Pulmonary artery endothelial cell (primary cell): ENCODE measurements around the gene RGP1. TPM values are rescaled to one million over a fixed set of nuclear protein-coding genes. Genes with fewer than 3 reads are reported as not detected.

ENCODE experiments used
- DNase-seq: peaks from one replicate; pipeline ENCODE4 v3.0.0-alpha.2; 2011; ENCODE audit warnings: low read depth, low spot score
- total RNA-seq: library from RNA; depleted of rRNA; stranded (reverse); fragments of >200 nt; gene quantifications from 2 replicates; pipeline ENCODE4 v1.2.3, GENCODE V29; 2014

RGP1 gene
- total RNA-seq = 11.9 and 13.2 TPM in 2 replicates

DNA sequence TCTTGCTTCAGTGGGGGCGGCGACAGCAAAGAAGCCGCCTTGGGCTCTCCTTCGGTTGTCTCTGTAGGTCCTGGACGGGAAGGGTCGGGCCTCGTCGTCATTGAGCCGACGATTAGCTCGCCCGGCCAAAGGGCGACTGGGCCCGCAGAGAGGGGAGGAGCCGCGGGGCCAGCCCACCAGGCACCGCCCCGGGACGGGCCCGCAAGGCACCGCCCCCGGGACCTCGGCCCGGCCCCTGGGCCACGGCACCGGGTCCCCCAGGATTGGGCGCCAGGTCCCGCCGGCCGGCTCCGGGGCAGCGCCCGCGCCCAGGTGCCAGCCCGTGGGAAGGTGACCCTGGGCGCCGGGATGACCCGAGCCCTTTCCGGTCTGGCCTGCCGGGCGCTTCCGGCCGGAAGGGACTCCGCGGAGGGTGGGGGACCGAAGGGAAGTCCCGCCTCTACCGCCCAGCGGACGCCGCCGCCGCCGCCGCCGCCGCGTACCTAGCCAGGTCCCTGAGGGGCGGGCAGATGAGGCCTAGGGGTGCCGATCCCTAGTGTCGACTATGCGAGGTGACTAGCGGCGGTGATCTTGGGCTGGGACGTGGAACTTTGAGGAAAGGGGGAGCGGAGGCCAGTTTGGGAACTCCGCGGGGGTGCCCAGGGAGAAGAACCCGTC, at the start of gene RGP1, which contains the start of gene GBA2:
TSS of gene RGP1 (plus strand) at position 430 of the 657 bp plus-strand sequence. CDS start 469 bp downstream, outside the sequence.
TSS of gene GBA2 (minus strand) at position 371 of the 657 bp plus-strand sequence. CDS start 524 bp downstream, outside the sequence.
- no peak for DNase-seq

DNA sequence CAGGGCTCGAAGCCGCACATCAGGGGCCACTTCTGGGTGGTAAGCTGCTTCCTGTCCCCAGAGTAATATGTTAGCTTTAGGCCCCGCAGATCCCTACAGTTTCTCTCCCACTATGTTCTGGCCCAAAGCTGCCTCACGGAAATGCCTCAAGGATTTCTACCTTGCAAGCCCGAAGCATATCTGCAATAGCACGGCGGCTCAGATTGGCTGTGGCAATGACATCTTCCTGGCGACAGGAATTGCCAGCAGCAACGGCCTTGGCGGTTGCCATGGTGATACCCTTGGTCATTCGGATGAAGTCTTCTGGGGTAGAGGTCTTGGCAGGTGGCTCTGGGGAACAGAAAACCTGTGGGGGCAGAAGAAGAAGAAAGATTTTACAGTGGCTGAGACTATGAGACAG, 49.1 kb upstream of the RGP1 start:
- DNase-seq = no peak

DNA sequence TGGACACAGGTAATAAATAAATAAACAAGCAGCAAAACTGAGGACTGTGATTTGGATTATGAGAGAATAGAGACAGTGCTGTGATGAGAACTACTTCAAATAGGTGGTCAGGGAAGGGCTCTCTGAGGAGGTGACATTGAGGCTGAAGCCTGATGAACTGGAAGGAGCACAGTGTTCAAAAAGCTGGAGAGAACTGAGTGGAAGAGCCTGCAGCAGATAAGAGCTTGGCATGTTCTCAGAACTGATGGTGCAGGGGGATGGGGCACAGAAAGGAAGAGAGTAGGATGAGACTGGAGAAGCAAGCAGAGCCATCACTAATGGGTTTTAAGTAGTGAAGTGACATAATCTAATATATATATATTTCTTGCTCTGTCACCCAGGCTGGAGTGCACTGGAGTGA, 48.1 kb upstream of the RGP1 start:
- DNase-seq = no peak

DNA sequence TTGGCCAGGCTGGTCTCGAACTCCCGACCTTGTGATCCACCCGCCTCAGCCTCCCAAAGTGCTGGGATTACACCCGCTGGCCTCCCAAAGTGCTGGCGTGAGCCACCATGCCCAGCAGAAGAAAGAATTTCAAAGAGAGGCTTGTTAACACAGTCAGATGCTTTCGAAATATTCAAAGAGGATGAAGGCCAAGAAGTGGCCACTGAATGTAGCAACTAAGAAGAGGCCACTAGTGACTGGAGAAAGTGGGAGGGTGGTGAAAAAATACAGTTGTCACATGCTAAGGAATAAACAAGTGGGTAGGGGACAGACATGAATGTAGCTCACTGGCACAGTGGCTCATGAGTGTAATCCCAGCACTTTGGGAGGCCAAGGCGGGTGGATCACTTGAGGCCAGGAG, 46.4 kb upstream of the RGP1 start:
- DNase-seq = no peak

- no peak for DNase-seq
Measured at GRCh38 chr9:35703906-35704672, 45.0 kb upstream of the RGP1 start.

GRCh38 chr9:35705372-35705771, 43.7 kb upstream of the RGP1 start:
- no peak for DNase-seq

- no peak for DNase-seq
Measured at GRCh38 chr9:35705836-35706430, 43.2 kb upstream of the RGP1 start.

DNA sequence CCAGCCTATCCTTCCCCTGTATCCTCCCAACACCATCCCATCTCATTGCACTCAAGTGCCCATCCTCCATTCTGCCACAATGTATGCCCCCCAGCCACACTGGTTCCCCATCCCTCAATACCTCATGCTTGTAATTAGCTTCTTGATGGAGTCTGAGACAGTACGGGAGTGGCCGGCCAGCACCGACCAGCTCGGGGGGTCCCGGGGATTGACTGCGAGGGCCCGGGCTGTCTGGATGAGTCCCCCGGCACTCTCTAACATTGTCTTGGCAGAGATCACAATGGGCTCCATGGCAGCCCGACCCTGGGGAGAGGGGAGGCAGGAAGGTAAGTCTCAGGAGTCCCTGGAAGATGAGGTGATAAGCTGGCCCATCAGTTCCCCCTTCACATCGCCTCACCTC, 42.1 kb upstream of the RGP1 start:
- DNase-seq = no peak

DNA sequence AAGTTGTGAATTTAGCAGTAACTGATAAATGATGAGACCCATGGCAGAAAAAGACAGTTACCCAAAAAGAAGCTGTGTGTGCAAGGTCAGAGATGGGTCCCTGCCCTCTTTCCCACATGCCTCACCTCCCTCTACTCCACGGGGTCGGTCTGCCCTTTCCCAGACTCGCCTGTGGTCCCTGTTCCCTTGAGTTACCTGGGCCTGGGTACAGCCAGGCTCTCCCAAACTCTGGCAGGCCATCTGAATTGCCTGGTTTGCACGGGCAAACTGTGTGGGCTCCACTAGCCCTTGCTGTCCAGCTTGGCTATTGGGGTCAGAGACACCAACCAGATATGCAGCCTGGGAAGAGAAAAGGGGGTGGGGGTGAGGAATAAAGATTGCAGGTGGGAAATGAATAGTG, 40.9 kb upstream of the RGP1 start:
- DNase-seq = no peak

GRCh38 chr9:35710818-35711500, 38.1 kb upstream of the RGP1 start:
- DNase-seq = no peak

- DNase-seq = no peak
Measured at GRCh38 chr9:35711501-35712428, 37.3 kb upstream of the RGP1 start.

- no peak for DNase-seq
Measured at GRCh38 chr9:35712762-35713400, 36.2 kb upstream of the RGP1 start.

DNA sequence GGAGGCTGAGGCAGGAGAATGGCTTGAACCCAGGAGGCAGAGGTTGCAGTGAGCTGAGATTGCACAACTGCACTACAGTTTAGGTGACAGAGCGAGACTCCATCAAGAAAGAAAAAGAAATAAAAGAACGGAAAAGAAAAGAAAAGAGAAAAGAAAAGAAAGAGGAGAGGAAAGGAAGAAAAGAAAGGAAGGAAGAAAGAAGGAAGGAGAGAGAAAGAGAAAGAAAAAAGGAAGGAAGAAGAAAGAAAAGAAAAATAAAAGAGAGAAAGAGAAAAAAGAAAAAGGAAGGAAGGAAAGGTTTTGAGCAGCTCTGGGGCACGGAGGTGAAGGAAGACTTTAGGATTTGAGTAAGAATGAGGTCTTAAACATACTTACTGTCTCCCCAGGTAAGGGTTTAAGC, 35.5 kb upstream of the RGP1 start:
- no peak for DNase-seq

DNA sequence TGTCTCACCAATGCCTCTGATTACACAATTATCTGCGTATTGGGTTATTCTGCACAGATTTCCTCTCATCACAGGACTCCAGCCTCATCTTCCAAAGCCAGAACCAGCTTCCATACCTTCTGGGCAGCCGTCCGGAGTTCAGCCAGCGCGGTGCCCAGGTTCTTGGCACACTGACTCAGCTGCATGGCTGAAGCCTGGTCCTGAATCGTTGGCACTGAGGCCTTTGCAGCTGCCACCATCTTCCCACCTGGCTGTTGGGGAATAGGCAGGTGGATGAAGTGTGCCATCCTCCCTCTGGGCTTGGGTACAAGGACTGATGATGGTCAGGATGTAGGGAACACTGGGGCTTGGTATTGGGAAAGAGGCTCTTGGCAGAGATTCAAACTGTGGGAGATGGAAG, 35.0 kb upstream of the RGP1 start:
- DNase-seq = no peak

DNA sequence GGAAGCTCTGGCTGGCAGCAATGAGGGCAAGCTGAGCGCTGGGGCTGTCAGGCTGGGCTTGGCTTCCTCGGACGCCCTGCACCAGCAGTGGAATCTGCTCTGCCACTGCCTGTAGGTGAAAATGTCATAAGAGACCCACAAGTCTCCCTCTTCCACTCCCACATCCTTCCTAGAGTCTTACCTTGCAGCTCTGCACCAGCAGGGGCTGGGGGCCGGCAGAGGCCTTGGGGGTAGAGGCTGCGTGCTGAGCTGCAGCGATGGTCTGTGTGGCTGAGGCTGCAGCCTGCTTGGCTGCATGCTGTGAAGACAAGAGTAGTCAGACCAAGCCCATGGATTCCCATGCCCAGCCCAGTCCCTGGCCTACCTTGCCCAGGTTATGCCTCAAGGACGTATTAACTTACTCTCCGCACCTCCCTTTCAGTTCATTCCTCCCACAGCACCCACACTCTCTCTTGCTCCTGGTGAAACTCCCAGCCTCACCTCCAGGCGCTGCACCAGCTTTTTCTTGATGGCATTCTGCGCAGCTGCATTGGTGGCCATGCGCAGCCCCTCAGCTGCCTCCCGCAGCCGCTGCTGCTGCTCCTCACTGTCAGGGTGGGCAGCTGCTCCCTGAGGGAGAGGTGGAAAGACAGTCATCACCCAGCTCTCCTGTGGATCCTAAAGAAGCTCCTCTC, 34.4 kb upstream of the RGP1 start:
- no peak for DNase-seq

- no peak for DNase-seq
Measured at GRCh38 chr9:35716230-35716629, 32.9 kb upstream of the RGP1 start.

DNA sequence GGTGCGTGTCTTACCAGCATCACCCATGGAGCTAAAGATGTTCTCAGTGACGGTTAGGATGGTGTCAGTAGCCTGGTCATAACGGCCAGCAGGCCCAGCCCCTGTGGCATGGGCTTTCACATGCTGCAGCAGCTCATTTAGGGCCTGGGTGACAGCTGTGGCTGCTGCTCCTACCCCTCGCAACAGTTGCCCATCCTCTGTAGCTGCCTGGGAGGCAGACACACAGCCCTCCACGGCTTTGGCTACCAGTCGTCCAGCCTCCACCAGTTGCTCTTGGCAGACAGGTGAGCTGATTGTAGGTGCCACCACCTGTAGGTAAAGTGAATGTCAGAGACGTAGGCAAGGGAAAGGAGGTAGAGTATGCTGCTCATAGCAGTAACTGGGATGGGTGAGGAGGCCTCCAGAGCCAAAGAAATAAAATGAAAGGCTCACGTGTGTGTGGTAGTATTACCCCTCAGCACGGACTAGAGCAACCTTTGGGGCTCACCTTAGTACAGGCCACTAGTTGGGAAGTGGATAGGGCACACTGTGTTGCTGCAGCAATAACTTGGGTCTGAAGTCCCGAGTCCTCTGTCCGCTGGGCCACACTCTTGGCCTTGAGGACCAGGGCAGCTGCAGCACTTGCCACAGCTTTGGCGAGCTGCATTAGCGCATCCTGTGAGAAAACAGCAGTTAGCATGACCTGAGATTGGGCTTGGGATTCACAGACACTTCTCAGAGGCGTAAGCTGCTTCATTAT, 31.8 kb upstream of the RGP1 start:
- no peak for DNase-seq

DNA sequence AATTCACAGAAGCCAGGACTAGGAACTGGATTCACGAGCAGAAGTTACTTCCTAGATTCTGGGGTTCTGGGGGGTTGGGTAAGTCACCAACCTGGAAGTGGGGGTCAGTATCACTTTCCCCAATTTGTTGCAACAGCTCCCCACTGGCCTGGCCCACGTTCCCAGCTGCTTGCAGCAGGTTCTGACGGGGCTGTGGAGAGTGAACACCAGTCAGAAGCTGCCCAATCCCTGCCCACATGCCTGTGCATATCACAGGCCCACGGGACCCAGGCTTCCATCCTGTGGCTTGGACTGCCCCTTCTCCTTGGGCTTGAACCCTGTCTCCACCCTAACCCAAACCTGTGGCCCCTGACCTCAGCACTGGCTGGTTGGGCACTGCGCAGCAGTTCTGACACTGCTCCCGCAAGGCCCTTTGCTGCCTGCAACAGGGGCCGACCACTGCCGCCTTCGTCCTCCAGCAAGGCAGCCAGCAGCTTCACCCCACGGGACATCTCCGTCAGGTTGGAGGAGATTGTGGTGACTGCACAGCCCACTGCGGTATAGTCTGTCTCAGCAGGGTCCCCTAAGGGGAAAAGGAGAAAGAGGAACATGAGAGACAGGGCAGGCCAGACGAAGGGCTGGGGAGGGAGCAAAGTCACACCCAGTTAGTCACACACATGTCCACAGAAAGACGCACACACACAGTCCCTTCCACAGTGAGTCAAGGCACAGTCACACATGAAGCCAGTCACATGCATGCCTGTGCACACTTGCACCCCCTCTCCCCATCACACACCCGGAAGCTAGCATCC, 30.2 kb upstream of the RGP1 start:
- DNase-seq = no peak
